A172 (cell line): Measurements from ENCODE around the gene PDE4B. TPM values are rescaled to one million over a fixed set of nuclear protein-coding genes. Genes with fewer than 3 reads are reported as not detected.
"Not testable (repeated sequence)": the region's sequence is repeated elsewhere in the genome, so short reads cannot be mapped to it uniquely, and the experiment has no call there.

ENCODE experiments used
- DNase-seq: peaks from one replicate; pipeline ENCODE4 v3.0.0-alpha.2; 2015; ENCODE audit warnings: low spot score
- total RNA-seq: library from RNA; depleted of rRNA; stranded (reverse); fragments of >200 nt; shearing (Covaris generic); gene quantifications from 2 replicates; pipeline ENCODE4 v1.2.3, GENCODE V29; 2014

Gene PDE4B
- total RNA-seq, 1 experiment from 2014 or later, result not detected

DNA sequence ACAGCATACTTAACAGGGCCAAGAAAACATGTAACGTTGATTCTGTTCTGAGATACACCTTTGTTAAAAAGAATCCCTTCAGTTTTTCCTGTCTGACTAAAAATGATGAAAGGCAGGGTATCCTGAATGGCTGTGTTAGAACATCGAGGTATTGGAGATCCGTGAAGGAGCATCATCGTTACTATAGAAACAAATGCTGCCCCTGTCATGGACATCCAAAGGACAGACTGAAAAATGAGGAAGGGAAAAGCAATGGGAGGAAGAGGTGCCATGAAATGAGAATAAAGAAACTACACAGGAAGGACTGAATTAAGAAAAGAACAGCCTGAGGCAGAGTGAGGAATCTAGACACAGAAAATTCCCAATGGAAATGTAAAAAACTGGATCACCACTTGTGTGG lies 257.9 kb downstream of the PDE4B start:
- DNase-seq, result no peak

- no peak for DNase-seq
Observed at GRCh38 chr1:66055092-66055491, 262.4 kb downstream of the PDE4B start.

GRCh38 chr1:66057448-66057847 lies 264.8 kb downstream of the PDE4B start:
- DNase-seq, result not testable (repeated sequence)

DNA sequence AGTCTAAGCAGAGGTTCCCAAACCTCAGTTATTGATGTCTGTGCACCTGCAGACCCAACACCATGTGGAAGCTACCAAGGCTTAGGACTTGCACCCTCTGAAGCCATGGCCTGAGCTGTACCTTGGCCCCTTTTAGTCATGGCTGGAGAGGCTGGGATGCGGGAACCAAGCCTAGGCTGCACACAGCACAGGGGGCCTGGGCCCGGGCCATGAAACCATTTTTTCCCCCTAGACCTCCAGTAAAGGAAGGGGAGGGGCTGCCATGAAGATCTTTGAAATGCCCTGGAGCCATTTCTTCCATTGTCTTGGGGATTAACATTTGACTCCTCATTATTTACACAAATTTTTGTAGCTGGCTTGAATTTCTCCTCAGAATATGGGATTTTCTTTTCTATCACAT lies 265.9 kb downstream of the PDE4B start:
- no peak for DNase-seq

GRCh38 chr1:66067219-66067618 lies 274.5 kb downstream of the PDE4B start:
- not testable (repeated sequence) for DNase-seq

DNA sequence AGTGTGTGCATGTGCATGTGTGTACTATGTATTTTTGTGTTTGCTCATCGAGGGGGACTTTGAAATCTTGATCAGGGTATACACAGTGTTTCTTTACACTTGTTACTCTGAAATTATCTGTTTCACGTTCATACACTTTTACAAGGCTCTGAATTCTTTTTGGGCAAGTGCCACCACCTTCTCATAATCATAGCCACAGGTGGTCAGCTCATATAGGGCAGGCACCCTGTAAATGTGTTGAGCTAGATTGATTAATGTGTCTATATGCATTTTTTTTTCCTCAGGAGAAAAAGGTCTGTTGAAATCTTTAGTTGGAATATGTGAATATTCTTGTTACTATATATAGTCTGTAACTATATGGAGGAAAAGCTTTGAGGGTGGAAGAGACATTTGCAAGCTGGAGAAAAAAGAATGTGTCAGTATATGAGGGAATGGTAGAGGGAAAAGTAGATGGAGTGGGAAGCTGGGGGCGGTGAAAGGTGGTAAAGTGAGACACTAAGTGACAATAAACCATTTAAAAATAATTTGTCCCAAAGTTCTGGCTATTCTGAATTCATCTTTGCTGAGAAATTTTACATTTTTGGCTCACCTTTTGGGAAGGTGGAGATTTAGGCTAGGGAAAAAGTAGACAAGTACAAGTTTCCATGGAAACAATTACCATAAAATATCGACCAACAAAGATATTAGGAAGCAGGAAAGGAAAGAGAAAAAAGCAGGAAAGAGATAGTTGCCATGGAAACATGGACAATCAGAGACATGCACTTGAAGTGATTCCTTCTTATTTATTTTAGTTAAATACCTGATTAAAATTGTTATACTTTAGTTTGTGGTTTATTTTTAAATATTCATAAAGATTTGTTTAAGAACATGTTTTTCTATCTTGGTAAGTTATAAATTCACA lies 277.5 kb downstream of the PDE4B start:
- DNase-seq, result no peak

DNA sequence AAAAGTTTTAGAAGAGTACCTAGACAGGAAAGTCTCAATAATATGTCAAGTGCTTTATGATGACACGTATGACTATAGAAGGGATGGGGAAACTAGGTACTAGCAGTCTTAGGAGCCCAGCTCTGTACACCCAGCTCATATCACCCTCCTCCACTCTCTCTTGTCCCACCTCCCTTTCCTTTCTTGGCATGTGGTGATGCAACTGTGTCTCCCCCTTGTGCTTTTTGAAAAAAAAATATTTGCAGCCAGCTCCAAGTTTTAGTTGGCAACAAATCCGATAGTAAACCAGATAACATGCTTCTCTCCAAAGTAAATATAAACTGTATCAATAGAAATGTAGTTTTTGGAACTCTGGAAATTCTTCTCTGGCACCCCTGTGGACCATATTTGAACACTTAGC lies 280.7 kb downstream of the PDE4B start:
- DNase-seq, result no peak

DNA sequence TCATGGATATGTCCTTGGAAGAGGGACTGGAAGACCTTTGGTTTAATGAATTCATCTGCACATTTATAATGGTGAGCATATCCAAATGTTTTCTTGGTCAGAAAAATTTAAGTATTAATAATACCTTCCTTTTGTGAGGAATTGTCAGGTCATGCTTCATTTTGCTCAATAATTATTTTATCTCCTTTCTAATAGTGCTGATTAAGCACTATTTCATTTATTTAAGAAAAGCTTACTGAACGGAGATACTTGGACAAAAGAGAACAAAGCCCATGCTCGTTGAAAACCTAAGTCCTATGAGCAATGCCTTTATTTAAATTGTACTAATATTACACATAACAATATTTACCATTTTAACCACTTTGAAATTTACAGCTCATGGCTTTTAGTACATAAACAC lies 281.5 kb downstream of the PDE4B start:
- DNase-seq, result no peak

GRCh38 chr1:66078412-66078811 lies 285.7 kb downstream of the PDE4B start:
- DNase-seq, result no peak

DNA sequence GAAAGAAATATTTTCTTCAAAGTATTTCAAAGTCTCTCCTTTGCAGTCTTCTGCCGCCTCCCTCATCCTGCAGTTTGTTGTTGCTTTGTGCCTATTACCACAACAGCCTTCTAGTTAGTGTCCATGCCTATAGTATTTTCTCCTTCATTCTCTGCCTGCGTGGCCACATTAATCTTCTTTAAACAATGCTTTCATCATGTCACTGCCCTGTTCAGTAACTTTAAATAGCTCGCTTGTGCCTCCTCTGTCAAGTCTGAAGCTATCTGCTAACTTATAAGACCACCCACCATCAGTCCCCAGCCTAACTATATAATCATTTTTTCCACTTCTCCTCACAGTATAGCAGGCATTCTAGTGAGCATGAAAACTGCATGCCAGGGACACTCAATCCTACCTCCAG lies 290.3 kb downstream of the PDE4B start:
- no peak for DNase-seq

DNA sequence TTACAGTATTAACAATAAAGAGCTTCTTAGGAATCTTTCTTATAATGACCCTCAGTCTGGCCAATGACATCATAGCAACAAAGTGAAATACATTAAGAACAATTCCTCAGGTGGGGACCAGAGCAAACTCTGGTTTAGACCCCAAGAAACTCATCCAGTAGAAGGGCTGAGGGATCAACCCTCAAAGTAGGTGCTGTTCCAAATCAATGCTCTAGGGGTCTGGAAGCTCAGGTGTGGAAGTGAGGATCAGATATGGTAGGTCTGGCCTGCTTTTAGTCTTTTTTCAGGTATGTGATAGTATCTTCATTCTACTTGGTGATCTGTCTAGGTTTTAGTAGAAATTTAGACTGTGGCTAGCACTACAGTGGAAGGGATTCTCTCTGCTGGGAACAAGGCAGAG lies 291.7 kb downstream of the PDE4B start:
- DNase-seq, result no peak

GRCh38 chr1:66085600-66085999 lies 292.9 kb downstream of the PDE4B start:
- no peak for DNase-seq

- DNase-seq, result no peak
Observed at GRCh38 chr1:66088787-66089186, 296.1 kb downstream of the PDE4B start.

- no peak for DNase-seq
Observed at GRCh38 chr1:66090859-66091457, 298.3 kb downstream of the PDE4B start.

DNA sequence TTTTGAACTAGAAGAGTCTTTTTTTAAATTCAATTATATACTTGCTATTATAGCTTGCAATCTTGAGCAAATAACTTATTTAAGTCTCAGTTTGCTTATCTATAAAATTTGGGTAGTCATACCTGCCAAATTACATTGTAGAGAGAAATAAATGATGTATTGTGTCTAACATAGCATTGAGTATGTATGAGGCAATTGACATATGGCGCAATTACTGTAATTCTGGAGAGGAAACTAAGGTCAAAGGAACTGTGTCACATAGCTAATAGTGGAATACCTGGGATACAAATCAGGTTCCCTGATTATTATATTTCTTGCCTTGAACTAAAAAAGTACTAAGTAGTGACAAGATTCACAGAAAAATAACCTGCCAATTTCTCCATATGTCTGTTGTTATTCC lies 302.5 kb downstream of the PDE4B start:
- no peak for DNase-seq

GRCh38 chr1:66100959-66101358 lies 308.3 kb downstream of the PDE4B start:
- not testable (repeated sequence) for DNase-seq

- not testable (repeated sequence) for DNase-seq
Observed at GRCh38 chr1:66104076-66104475, 311.4 kb downstream of the PDE4B start.

GRCh38 chr1:66108624-66109023 lies 315.9 kb downstream of the PDE4B start:
- no peak for DNase-seq

DNA sequence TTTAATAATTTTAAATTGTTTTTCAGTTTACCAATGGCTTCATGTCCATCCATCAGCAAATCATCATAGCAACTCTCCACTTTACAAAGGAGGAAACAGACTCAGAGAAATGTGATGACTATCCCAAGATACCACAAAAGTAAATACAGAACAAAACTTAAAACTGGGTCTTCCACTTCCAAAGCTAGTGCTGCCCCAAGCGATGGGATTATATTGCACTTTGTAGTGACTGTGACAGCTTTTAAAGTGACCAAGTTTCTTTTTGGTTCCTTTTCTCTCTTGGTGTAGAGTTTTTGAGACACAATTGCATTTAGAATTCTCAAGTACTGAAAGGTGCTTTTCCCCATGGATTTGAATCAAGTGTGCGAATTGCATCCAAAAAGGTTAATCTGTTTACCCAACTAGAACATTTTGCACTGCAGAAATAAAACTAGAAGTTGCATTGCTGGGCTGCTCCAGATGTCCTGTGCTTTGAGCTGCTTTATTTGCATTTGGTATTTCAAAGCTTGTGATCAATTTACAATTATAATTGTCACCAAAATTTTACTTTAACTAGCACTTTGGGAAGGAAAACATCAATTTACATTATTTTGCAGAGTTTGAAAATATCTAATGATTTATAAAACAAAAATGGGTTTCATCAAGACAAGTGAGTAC lies 320.2 kb downstream of the PDE4B start:
- no peak for DNase-seq

DNA sequence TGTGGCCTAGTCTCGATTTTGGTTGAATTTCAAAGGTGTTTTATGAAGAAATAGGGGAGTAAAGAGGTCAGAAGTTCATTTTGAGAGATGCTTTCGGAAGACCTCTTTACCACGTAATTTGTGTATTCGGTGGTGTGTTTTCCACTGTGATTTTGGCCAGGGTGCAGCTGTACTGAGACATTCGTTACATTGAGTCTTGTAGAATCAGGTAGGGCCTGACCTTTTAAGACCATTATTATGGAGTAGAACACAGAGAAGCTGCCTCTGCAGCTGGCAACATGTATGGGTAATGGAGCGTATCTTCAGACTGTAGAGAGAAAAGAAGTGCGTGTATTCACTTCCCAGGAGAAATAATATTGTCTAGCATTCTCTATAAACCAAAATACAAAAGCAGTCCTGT lies 326.5 kb downstream of the PDE4B start:
- no peak for DNase-seq

DNA sequence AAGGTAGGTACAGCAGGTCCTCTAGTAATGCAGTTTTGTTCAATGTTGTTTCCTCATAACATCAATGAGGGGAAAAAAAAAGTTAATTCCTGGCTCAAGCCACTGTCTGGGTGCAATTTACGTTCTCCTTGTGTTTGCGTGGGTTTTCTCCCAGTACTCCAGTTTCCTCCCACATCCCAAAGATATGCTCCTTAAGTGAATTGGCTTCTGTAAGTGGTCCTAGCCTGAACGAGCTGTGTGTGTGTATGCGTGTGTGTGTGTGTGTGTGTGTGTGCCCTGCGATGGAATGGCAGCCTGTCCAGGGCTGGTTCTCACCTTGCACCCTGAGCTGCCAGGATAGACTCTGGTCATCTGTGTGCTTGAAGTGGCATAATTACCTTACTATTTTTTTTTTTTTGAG lies 332.0 kb downstream of the PDE4B start:
- no peak for DNase-seq

- DNase-seq, result not testable (repeated sequence)
Observed at GRCh38 chr1:66128641-66129040, 335.9 kb downstream of the PDE4B start.

GRCh38 chr1:66132324-66132723 lies 339.6 kb downstream of the PDE4B start:
- DNase-seq, result no peak
